NOMO-1 (cell line): ENCODE measurements around the gene SLC22A31.

Experiments used
- DNase-seq, 2 experiments: peaks; one replicate each; lab custom pipeline; 2025; ENCODE audit not compliant: unreplicated experiment in 2 of 2; lab: John Stamatoyannopoulos, UW

Gene SLC22A31

DNA sequence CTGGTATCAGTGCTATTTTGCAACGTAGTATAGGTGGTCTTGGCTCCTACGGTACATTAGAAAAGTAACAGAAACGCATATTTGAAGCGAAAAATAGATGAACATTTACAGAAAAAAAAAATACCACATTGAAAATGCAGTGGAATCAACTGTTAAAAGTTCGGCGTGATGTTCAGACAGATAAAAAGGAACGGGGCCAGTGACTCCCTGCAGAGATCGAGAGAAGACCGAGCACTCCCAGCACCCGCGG lies 16.7 kb upstream of the SLC22A31 start:
- no peak for DNase-seq

DNA sequence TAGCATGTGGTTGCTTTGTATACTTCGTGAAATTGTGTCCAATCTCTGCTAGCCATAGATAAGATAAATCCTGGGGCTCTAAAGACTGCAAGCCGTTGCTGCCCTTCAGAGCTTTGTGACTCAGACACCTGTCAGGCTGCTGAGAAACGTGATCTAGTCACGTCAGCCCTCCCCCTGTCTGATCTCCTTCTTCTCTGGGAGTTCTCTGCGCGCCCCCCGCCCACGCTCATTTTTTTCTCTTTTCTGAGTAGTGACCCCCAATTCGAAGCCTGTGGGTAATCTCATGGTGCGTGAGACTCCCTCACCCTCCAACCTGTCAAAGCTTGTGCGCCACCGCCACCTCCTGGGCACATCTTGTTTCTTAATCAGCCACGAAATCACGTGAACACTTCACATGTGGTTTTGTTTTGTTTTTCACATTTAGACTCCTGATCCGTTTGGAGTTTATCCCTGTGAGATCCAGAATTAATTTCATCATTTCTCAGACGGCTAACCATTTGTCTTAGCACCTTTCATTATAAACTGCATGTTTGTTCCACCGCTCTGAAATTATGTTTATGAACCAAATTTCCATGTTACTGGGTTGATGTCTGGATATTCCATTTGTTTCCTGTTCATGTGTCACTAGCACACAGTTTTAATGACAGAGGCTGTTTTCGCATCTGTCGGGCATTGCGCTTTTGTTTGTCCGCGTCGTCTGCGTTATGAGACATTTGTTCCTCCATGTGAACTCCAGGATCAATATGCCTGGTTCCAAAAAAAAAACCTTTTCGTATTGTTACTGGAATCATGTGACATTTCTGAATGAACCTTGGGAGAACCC lies 16.2 kb upstream of the SLC22A31 start:
- DNase-seq: peak; percentile 78 to 85

DNA sequence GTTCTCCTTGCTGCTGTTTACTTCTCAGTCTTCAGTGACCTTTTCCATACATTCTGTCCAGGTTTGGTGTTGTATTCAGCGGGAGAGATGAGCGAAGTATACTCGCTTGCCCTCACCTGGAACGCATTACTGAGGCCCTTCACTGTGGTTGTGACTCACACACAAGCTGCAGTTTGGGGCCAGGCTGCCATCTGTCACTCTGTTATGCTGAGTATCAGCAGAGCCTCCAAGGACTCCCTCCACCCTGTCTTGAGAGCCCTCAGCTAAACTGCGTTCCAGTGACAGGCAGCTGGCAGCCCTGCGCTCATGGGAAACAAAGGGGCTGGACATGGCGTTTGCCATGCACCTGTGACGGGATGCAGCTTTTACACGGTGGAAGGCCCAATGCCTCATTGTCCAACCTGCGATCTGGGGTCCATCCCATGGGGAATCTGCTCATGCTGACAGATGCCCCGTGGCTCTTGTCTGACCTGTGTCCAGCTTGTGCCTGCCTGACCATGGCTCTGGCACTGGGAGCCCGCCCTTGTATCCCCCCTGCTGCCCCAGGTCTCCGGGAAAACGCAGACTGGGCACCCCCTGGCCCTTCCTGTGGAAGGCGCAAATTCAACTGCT lies 10.7 kb upstream of the SLC22A31 start:
- DNase-seq: no peak

DNA sequence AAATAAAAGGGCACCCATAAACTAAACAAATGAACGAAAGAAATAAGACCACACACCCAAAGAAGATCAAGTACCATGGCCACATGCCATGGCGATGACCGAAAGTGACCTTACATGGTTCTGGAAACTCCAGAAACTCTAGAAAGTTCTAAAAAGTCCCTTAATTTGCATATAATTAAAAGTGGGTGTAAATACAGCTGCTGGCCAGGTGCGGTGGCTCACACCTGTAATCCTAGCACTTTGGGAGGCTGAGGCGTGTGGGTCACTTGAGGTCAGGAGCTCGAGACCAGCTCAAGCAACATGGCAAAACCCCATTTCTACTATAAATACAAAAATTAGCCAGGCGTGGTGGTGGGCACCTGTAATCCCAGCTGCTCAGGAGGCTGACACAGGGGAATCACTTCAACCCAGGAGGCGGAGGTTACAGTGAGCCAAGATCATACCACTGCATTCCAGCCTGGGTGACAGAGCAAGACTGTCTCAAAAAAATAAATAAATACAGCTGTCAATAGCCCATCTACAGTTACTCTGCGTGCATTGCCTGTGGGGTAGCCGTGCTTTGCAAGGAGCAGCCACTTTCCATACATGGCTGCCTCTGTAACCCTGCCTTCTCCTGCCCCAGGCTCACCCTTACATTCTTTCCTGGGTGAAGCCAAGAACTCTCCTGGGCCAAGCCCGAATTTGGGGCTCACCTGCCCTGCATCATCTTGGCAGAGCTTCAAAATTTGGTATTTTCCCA lies 10.0 kb upstream of the SLC22A31 start:
- no peak for DNase-seq

DNA sequence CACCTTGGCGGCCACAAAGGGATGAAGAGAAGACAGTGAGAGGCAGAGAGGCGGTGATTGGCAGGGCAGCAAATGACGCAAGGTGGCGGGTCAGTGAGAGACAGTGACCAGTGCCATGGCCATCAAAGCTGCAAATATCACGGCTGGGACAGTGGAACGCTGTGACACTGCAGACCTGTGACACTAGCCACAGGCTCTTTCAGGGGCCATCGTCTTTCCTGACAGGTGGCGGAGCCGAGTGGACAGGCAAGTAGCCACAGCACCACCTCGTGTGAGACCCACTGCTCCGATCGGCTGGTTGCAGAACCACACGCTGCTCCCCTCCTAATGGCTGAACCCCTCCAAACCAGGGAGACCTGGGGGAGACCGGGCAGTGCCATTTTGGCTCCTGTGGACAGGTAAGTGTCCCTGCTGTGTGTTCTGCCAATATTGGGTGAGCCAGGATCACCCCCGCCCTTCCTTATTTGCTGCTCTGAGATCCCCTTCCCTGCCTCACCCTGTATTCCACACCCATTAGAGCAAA lies 9.2 kb upstream of the SLC22A31 start:
- no peak for DNase-seq

DNA sequence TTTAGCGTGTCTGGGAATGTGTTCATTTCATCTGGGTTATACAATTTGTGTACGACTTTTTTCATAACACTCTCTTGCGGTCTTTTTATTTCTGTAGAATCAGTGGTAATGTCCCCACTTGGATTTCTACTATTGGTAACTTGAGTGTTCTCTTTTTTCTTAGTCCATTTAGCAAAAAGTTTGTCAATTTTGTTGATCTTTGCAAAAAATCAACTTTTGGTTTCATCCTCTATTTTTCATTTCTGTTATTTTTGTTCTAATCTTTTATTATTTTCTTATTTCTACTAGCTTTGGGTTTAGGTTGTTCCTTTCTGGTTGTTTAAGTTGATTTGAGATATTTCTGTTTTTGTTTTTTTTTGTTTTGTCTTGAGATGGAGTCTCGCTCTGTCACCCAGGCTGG lies 7.7 kb upstream of the SLC22A31 start:
- no peak for DNase-seq

DNA sequence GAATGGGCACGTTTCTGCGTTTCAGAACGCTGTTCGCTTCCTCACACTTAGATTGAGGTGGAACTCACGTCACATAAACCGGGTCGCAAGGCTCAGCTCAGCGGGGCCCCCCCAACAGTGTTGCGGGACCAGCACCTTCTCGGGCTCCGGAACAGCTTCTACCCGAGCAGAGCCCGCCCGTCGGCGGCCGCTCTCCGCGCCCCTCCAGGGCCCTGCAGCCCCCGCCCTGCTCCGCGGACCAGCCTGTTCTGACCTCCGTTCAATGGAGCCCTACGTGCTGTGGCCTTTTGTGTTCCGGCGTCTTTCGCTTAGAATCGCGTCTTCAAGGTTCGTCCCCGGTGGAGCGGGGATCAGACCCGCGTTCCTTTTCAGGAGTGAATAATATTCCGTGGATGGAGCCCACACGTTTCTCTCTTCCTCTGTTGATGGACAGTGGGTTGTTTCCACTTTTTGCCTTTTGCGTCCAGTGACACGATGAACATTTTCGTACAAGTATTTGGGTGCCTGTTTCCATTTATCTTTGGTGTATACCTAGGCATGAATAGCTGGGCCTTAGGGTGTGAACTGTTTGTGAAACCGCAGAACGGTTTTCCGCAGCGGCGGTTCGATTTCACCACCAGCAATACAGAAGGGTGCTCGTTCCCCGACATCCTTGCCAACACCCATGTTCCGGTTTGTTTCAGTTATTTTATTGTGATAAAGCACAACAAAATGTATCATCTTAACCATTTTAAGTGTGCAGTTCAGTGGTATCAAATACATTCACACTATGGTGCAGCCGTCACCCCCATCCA lies 2.3 kb upstream of the SLC22A31 start:
- DNase-seq: no peak

DNA sequence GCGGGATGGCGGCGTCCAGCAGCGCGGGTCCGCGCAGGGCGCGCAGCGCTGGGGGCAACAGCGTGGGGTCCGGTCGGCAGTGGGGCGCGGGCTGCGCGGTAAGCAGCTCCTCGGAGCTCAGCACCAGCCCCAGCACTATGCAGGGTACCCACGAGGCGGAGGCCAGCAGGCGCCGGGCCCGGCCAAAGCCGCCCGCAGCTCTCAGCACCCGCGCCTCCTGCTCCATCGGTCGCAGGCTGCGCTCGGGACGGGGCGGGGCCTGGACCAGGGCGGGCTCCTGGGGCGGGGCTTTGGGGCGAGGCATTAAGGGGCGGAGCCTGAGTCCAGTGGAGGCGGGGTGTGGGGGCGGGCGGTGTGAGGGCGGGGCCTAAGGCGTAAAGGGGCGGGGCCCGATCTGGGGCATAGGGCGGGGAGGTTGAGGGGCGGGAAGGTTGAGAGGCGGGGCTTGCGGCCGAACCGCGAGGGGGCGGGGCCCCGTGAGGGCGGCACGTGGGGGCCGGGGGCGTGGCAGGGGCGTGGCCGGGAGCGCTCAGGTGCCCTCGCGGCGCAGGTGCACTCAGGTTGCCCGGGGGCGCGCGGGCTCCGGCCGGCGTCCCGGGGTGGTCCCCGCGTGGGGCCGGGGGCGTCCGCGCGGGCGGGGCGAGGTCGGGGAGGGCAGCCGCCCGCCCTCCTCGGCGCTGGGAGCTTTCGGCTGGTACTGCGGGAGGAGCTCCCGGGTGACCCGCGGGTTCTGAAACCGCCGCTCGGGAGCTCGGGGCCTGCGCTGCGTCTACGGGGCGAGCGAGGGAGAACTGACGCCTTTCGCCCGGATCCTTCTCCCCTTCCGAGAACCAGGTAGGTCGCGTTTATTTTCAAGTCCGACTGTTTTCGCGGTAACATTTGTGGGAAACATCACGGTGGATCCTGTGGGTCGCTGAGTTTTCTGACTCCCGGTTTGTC lies 1.4 kb upstream of the SLC22A31 start:
- DNase-seq: no peak

DNA sequence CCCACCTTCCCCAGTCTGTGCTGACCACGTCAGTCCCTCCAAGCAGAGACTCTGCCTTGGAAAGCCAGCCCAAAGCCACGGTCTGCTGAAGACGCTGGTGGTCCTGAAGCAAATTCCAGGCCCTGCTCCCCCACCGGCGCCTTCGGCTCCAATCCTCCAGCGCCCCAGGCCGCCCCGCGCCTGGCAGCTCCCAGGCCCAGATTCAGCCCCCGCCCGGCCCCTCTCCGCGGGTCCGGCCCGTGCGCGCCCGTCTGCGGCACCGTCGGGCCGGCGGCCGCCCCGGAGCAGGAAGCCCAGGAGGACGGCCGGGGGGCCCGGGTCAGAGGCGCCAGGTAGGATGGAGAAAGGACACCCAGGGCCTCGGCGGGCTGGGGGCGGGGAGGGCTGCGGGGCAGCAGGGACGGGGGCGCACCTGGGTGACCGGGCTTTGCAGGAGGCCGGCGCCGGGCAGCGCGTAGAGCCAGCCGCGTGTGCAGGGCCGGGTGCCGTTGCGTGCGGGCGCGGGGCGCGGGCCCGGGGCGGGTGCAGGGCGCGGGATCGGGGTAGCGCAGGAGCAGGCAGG lies 594 bp upstream of the SLC22A31 start:
- no peak for DNase-seq

DNA sequence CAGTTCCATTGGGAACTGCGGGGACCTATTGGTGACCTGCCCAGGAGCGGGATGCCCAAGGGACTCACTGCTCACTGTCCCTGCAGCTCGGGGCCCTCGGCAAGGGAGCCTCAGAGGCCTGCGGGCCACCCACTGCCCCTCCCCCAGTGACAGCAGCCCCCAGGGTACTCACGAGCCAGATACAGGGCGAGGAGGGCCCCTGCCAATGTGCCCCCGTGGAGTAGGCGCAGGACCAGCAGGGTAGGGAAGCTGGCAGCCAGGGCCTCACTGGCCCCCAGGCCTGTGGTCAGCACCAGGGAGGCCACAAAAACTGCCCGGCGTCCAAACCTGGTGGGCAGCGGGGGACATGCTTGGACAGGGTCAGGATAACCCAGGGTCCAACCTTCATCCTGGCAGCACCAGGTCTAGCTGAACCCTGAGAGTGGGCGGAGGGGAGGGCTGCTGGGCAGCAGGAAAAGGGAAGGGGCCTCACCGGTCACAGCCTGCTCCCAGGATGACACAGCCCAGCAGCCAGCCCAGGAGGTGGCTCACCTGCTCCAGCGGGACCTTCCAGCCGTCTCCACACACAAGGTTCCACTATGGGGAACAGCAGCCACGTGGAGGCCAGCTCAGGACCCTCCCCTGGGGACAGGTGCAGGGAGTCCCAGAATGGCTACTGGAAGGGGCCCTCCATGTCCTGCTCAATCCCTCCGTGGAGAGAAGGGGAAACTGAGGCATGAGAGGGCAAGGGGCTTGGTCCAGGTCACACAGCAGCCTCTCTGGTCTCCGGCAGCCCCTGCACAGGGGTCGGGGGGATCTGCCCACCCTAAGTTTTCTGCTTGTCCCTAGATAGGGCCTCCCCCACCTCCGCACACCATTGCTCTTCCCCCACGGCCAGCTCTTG lies 855 bp downstream of the SLC22A31 start:
- DNase-seq: no peak

DNA sequence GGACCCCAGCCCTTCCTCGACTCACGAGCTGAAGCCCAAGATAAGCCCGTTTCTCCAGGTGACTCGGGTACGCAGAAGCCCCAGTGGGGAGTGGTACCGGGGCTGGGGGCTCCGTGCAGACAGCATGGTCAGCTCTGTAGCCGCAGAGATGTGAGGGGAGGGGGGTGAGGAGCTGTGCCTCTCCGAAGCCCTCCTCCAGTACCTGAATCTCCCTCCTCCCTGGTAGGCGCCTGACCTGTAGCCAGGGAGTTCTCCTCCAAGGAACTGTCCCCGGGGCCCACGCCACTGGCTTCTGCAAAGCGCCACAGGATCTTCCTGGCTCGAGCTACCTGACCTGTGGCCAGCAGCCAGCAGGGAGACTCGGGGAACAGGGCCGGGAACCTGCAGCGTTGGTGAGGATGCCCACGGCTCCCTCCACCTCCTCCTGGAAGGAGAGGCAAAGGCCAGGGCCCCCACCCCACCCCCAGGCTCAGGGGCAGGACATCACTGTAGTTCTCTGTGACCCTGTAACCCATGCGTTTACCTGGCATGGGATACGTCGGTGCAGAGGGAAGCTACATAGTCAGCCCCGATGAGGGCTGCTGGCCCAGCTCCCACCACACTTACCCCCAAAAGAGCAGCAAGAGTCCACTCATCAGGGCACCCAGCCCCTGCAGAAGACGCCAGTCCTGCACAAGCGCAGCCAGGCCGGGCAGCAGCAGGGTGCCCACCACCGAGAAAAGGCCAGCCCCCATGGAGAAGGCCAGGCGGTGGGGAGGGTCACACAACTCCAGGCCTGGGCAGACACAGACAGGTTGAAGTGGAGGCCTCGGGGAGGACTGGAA lies 1.7 kb downstream of the SLC22A31 start:
- DNase-seq: no peak

DNA sequence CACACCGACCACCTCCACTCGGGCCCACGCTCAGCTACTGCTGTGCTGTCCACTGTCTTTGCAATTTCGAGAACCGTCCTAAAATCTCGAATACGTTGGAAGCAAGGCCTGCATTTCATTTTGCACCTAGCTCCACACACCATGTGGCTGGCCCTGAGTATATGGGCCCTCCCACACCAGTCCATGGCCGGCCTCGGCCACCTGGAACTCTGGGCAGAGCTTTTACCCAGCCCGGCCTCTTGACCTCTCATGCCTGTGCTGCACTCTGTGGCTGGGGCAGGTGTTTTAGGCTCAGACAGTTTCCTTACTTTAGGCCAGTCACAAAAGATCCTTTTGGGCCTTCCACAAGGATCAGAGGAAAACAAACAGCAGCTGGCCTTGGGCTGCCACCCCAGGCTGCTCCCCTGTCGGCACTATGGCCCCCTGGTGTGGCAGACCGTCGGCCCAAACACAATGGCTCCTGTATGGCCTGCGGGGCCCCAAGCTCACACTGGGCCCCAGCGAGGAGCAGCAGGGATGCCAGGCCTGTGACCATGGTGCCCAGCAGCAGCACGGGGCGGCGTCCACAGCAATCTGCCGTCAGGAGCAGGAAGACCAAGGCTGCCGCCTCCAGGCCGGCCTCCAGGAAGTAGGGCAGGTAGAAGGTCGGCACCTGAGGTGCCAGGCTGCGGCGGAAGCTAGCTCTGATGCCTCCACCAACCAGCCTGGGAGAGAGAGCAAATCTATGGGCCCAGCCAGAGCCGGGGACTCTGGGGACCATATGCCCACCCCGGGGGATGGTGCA lies 2.5 kb downstream of the SLC22A31 start:
- no peak for DNase-seq

DNA sequence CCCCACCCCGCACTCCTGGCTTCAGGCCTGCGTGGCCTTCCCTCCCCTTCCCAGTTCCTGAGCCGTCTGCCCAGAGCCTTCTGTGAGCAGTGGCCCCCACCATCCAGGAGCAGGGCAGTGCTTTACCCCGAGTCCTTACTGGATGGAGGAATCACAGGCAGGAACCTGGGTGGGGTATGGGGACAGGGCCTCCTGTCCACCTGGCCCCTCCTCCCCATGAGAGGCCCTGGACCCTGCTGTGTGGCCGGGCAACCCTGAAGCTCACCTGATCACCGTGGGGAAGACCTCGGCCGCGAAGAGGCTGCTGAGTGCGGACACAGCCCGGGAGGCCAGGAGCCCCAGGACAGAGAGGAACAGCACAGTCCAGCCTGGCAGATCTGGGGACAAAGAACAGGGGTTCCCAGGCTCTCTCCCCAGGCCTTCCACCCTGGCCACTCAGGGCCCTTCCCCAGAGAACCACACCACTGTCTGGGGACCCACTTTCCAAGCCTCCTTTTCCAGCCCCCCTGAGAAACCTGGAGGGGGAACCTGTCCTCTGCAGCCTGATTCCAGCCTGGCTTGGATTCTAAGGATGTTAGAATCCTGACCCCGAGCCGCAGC lies 3.2 kb downstream of the SLC22A31 start:
- DNase-seq: no peak

DNA sequence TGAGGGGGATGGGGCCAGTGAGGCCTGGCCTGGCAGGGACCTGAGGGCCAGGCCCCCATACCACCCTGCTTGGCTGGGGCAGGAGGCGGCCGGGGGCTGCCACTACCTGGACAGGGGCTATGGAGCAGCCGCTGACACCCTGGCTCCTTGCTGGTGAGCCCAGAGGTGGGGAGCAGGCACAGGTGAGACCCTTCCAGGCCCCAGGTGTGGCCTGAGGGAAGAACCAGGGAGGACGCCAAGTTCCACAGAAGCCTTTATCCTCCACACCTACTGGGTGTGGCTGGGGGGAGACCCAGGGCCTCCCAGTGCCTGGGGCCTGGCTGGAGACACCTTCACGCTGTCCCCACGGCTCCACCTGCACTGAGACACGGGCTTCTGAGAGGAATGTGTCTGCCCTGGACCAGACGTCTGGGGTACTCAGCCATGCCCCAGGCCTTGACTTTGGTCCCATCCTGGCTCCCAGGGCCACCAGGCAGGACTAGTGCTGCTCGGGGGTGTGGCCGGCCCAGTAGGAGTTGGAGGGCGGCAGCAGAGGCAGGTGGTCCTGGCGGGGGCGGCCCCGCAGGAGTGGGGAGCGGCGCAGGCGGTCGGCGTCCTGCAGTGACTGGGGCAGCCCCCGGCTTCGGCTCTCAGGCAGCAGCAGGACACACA lies 4.7 kb downstream of the SLC22A31 start:
- no peak for DNase-seq

DNA sequence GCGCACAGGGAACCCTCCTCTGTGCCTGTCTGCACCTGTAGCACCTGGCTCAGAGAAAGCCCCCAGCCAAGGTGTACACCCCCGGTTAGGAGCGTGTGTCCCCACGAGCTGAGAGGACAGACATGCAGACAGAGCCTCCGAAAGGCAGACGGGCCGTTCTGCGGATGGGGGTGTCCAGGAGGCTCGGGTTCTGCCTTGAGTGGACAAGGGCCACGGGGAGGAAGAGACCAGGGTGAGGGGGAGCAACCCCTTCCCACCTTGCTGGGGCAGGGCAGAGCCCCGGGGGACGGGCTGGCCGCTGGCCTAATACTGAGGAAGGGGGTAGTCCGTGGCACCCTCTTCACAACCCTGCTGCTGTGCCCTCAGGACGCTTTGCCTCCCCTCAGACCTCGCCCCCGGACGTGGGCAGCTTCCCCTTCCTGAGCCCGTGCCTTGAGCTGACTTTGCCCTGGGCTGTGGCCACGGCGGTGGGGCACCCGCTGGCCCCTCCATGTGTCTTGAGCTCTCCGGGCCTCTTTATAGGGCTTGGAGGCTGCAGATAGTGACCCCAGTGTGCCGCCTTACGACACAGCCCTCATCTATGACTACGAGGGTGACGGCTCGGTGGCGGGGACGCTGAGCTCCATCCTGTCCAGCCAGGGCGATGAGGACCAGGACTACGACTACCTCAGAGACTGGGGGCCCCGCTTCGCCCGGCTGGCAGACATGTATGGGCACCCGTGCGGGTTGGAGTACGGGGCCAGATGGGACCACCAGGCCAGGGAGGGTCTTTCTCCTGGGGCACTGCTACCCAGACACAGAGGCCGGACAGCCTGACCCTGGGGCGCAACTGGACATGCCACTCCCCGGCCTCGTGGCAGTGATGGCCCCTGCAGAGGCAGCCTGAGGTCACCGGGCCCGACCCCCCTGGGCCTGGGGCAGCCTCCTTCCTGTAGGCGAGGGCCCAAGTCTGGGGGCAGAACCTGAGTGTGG lies 5.7 kb downstream of the SLC22A31 start:
- DNase-seq: no peak
